ENCODE results near the gene AMN1. TPM values are rescaled to one million over a fixed set of nuclear protein-coding genes. Genes with fewer than 3 reads are reported as not detected.

Gene AMN1
- total RNA-seq, 1 experiment from 2014 or later: 12.1 TPM

DNA sequence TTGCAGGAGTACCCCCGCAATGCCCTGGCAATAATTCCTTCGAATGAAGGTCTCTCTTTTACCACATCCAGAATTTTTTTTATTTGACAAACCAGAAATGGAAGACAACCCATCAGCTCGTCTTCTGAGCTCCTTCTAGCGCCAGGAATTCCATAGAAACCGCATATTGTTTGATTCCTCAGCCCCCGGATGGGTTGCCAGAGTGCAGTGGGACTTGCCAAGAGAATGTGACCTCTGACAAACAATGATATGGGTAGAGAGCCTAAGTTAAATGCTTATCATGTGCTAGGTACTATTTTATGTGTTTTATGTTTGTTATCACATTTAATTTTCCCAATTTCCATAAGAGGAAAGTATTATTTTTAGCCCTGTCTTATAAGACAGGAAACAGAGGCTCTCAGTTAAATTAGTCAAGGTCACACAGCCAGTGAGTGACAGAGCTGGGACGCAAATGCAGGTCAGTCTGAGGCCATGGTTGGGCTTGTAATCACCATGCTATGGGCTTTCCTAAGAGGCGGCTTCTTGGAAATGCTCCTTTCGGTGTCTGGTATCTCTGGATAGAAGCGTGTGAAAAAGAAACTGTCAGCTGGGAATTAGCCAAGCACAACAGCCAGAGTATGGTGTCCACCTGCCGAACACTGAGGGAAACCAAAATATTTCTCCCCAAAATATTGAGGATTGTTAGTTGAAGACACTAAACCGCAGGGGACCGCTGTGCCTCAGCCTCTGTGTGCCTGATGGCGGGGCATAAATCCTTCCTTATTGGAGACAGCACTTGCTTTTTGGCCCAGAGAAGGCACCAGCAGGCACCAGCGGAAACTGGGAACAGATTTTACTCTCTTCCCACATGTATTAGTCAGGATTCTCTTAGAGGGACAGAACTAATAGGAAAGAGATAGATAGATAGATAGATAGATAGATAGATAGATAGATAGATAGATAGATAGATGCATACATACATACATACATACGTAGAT, 98.8 kb downstream of the AMN1 start (continued):
- TF ChIP-seq FOXP1 (CRISPR knock-in tag; IDR thresholded peaks at IDR 0.05; ENCODE audit: borderline replicate concordance) (no peak), GTF2I (CRISPR knock-in tag; conservative IDR thresholded peaks at IDR 0.05) (no peak), CBFB (CRISPR knock-in tag; IDR thresholded peaks at IDR 0.05; ENCODE audit: low read depth) (no peak)

DNA sequence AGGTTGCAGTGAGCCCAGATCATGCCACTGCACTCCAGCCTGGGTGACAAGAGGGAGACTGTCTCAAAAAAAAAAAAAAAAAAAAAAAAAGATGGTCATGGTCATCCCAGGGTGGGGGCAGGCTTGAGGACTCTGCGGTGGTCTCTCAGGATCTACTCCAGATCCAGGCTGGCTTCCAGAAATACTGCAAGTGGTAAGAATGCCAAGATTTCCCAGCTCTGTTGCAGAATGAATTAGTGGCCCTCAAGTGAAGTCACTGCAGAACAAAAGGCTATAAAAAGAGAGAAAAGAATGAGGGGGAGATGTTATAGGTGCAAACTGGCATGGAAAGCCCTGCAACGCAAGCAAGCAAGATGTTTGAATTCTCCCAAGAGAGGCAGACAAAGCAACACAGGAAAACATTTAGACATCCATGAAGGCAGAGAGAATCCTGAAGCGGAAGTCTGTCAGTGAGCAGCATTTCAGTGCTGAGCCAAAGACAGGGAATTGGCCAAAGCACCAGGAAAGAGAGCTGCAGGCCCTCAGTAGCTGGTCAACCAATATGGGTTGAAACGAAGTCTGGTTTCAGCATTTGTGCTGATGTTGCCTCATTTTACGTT, 101.3 kb downstream of the AMN1 start:
- CTCF ChIA-PET: no interaction called here
- no peak for ATAC-seq

More for the DNA sequence above, 101.3 kb downstream of the AMN1 start:
- Mint-ChIP-seq H3K27ac (no peak overlapping the region), H3K4me3 (no peak overlapping the region), H3K36me3 (no peaks in the 10 kb centered on the region), H3K4me1 (no peaks in the 10 kb centered on the region), H3K9me3 (no peaks in the 10 kb centered on the region), H3K27me3 (ENCODE audit: low read depth) (no peaks in the 10 kb centered on the region)
- POLR2A ChIA-PET: no interaction called here
- DNase-seq (ENCODE audit: low spot score): no peak
- TF ChIP-seq, protein P1, sequence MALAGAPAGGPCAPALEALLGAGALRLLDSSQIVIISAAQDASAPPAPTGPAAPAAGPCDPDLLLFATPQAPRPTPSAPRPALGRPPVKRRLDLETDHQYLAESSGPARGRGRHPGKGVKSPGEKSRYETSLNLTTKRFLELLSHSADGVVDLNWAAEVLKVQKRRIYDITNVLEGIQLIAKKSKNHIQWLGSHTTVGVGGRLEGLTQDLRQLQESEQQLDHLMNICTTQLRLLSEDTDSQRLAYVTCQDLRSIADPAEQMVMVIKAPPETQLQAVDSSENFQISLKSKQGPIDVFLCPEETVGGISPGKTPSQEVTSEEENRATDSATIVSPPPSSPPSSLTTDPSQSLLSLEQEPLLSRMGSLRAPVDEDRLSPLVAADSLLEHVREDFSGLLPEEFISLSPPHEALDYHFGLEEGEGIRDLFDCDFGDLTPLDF (CRISPR knock-in tag; IDR thresholded peaks at IDR 0.05): no peak
- no peak for TF ChIP-seq TEAD1 (CRISPR knock-in tag; IDR thresholded peaks at IDR 0.05)
- no peak for TF ChIP-seq CREM (CRISPR knock-in tag; IDR thresholded peaks at IDR 0.05)
- TF ChIP-seq, protein P2, sequence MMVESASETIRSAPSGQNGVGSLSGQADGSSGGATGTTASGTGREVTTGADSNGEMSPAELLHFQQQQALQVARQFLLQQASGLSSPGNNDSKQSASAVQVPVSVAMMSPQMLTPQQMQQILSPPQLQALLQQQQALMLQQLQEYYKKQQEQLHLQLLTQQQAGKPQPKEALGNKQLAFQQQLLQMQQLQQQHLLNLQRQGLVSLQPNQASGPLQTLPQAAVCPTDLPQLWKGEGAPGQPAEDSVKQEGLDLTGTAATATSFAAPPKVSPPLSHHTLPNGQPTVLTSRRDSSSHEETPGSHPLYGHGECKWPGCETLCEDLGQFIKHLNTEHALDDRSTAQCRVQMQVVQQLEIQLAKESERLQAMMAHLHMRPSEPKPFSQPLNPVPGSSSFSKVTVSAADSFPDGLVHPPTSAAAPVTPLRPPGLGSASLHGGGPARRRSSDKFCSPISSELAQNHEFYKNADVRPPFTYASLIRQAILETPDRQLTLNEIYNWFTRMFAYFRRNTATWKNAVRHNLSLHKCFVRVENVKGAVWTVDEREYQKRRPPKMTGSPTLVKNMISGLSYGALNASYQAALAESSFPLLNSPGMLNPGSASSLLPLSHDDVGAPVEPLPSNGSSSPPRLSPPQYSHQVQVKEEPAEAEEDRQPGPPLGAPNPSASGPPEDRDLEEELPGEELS (CRISPR knock-in tag; IDR thresholded peaks at IDR 0.05): no peak
- TF ChIP-seq, protein P3, sequence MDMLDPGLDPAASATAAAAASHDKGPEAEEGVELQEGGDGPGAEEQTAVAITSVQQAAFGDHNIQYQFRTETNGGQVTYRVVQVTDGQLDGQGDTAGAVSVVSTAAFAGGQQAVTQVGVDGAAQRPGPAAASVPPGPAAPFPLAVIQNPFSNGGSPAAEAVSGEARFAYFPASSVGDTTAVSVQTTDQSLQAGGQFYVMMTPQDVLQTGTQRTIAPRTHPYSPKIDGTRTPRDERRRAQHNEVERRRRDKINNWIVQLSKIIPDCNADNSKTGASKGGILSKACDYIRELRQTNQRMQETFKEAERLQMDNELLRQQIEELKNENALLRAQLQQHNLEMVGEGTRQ (CRISPR knock-in tag; IDR thresholded peaks at IDR 0.05): no peak
- TF ChIP-seq ZNF423 (CRISPR knock-in tag; IDR thresholded peaks at IDR 0.05): no peak
- no peak for TF ChIP-seq IRF2 (CRISPR knock-in tag; IDR thresholded peaks at IDR 0.05; ENCODE audit: borderline replicate concordance, low read depth)
- TF ChIP-seq, protein P4, sequence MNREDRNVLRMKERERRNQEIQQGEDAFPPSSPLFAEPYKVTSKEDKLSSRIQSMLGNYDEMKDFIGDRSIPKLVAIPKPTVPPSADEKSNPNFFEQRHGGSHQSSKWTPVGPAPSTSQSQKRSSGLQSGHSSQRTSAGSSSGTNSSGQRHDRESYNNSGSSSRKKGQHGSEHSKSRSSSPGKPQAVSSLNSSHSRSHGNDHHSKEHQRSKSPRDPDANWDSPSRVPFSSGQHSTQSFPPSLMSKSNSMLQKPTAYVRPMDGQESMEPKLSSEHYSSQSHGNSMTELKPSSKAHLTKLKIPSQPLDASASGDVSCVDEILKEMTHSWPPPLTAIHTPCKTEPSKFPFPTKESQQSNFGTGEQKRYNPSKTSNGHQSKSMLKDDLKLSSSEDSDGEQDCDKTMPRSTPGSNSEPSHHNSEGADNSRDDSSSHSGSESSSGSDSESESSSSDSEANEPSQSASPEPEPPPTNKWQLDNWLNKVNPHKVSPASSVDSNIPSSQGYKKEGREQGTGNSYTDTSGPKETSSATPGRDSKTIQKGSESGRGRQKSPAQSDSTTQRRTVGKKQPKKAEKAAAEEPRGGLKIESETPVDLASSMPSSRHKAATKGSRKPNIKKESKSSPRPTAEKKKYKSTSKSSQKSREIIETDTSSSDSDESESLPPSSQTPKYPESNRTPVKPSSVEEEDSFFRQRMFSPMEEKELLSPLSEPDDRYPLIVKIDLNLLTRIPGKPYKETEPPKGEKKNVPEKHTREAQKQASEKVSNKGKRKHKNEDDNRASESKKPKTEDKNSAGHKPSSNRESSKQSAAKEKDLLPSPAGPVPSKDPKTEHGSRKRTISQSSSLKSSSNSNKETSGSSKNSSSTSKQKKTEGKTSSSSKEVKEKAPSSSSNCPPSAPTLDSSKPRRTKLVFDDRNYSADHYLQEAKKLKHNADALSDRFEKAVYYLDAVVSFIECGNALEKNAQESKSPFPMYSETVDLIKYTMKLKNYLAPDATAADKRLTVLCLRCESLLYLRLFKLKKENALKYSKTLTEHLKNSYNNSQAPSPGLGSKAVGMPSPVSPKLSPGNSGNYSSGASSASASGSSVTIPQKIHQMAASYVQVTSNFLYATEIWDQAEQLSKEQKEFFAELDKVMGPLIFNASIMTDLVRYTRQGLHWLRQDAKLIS (CRISPR knock-in tag; IDR thresholded peaks at IDR 0.05; ENCODE audit: borderline replicate concordance): no peak
- no peak for TF ChIP-seq ZNF232 (CRISPR knock-in tag; IDR thresholded peaks at IDR 0.05)
- no peak for TF ChIP-seq ZNF317 (CRISPR knock-in tag; IDR thresholded peaks at IDR 0.05; ENCODE audit: borderline replicate concordance, low read depth)
- TF ChIP-seq, protein P5, sequence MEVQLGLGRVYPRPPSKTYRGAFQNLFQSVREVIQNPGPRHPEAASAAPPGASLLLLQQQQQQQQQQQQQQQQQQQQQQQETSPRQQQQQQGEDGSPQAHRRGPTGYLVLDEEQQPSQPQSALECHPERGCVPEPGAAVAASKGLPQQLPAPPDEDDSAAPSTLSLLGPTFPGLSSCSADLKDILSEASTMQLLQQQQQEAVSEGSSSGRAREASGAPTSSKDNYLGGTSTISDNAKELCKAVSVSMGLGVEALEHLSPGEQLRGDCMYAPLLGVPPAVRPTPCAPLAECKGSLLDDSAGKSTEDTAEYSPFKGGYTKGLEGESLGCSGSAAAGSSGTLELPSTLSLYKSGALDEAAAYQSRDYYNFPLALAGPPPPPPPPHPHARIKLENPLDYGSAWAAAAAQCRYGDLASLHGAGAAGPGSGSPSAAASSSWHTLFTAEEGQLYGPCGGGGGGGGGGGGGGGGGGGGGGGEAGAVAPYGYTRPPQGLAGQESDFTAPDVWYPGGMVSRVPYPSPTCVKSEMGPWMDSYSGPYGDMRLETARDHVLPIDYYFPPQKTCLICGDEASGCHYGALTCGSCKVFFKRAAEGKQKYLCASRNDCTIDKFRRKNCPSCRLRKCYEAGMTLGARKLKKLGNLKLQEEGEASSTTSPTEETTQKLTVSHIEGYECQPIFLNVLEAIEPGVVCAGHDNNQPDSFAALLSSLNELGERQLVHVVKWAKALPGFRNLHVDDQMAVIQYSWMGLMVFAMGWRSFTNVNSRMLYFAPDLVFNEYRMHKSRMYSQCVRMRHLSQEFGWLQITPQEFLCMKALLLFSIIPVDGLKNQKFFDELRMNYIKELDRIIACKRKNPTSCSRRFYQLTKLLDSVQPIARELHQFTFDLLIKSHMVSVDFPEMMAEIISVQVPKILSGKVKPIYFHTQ (CRISPR knock-in tag; IDR thresholded peaks at IDR 0.05): no peak
- TF ChIP-seq, protein P6, sequence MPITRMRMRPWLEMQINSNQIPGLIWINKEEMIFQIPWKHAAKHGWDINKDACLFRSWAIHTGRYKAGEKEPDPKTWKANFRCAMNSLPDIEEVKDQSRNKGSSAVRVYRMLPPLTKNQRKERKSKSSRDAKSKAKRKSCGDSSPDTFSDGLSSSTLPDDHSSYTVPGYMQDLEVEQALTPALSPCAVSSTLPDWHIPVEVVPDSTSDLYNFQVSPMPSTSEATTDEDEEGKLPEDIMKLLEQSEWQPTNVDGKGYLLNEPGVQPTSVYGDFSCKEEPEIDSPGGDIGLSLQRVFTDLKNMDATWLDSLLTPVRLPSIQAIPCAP (CRISPR knock-in tag; IDR thresholded peaks at IDR 0.05): no peak
- TF ChIP-seq ZNF396 (CRISPR knock-in tag; IDR thresholded peaks at IDR 0.05; ENCODE audit: borderline replicate concordance): no peak
